HTERT RPE-1 (cell line): ENCODE measurements around the gene PIGQ.

Experiments
- in situ Hi-C: fragments of 300-500 bp; cut with MboI; formaldehyde crosslinking; loops from 4 replicates; pipeline ENCODE4 v1.14.3; 2020; ENCODE audit warnings: low sequenced_read_pairs

Gene PIGQ

GRCh38 chr16:566475-567372 is 3.0 kb upstream of the PIGQ start, which contains the start of gene NHLRC4:
Gene NHLRC4, plus strand, starts transcription at chr16:567005. Its CDS starts 1,043 bp downstream, at chr16:568048.
- in situ Hi-C loops, result no loop called here

GRCh38 chr16:567373-568256 is 2.2 kb upstream of the PIGQ start:
- in situ Hi-C loops, result no loop called here

- in situ Hi-C loops, result no loop called here
Measured at GRCh38 chr16:568401-569258, 1.1 kb upstream of the PIGQ start.

- in situ Hi-C loops, result no loop called here
Measured at GRCh38 chr16:572865-573650, 3.3 kb downstream of the PIGQ start.

- in situ Hi-C loops, result no loop called here
Measured at GRCh38 chr16:574021-574760, 4.4 kb downstream of the PIGQ start.

GRCh38 chr16:575354-576196 is 5.8 kb downstream of the PIGQ start:
- in situ Hi-C loops, result no loop called here

- in situ Hi-C loops, result no loop called here
Measured at GRCh38 chr16:576197-576822, 6.5 kb downstream of the PIGQ start.

GRCh38 chr16:576823-577201 is 7.0 kb downstream of the PIGQ start:
- in situ Hi-C loops, result no loop called here

GRCh38 chr16:577796-578195 is 8.0 kb downstream of the PIGQ start:
- in situ Hi-C loops, result no loop called here

- in situ Hi-C loops, result no loop called here
Measured at GRCh38 chr16:578232-578869, 8.6 kb downstream of the PIGQ start.

GRCh38 chr16:578870-579405 is 9.2 kb downstream of the PIGQ start:
- in situ Hi-C loops, result no loop called here

- in situ Hi-C loops, result no loop called here
Measured at GRCh38 chr16:580141-580945, 10.6 kb downstream of the PIGQ start.

- in situ Hi-C loops, result no loop called here
Measured at GRCh38 chr16:580946-581498, 11.3 kb downstream of the PIGQ start.

GRCh38 chr16:582218-582613 is 12.4 kb downstream of the PIGQ start:
- in situ Hi-C loops, result no loop called here

GRCh38 chr16:582614-583331 is 13.0 kb downstream of the PIGQ start:
- in situ Hi-C loops, result no loop called here

GRCh38 chr16:583470-583814 is 13.7 kb downstream of the PIGQ start:
- in situ Hi-C loops, result no loop called here
